Measurements from ENCODE around the gene CHRDL1.

The CHRDL1 gene

GRCh38 chrX:110722135-110722534, 73.5 kb downstream of the CHRDL1 start:
- Mint-ChIP-seq H3K4me1 (no peaks in the 10 kb centered on the region), H3K9me3 (no peaks in the 10 kb centered on the region), H3K27me3 (no peaks in the 10 kb centered on the region), H3K36me3 (no peaks in the 10 kb centered on the region), H3K27ac (no peak overlapping the region), H3K4me3 (no peak overlapping the region)
- DNase-seq, result no peak
- CTCF ChIA-PET, result no interaction called here

DNA sequence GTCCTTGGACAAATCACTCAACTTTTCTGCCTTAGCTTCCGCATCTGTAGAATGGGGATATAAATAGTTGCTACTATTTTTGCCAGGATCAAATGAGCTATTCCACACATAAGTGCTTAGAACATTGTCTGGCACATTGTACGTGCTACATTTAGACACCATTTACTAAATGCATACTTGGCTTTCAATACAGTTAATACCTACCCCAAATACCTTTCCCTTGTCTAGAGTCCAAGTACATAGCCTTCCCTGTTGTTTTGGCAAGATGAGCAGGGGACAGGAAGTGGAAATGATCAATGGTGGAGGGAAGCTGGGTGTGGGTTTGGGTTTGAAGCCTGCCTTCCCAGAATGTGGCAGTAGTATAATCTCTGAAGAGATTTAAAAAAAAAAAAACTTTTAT, 82.0 kb downstream of the CHRDL1 start:
- Mint-ChIP-seq H3K27me3 (no peaks in the 10 kb centered on the region), H3K9me3 (no peaks in the 10 kb centered on the region), H3K4me3 (no peak overlapping the region), H3K36me3 (no peaks in the 10 kb centered on the region), H3K27ac (no peak overlapping the region), H3K4me1 (no peaks in the 10 kb centered on the region)
- no peak for DNase-seq
- CTCF ChIA-PET, result no interaction called here

DNA sequence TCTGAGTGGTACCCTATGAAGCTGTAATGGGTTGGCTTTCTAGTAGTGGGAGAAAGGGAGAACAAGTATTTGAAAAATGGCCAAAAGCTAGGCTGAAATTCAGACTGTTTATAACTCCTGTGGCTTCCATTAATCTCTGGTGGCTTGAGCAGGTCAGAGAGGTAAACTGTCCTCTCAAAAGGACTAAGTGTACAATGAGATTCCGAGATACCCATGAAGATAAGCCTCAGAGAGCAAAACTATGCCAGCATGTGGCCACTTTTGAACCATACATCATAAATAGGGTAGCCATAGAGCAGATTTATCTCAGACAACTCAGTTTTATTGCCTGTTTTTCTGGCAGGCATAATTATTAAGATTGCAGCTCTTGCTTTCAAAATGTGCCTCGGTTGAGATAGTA, 89.2 kb downstream of the CHRDL1 start:
- Mint-ChIP-seq H3K36me3 (no peaks in the 10 kb centered on the region), H3K4me1 (no peaks in the 10 kb centered on the region), H3K27ac (no peak overlapping the region), H3K9me3 (no peaks in the 10 kb centered on the region), H3K27me3 (no peaks in the 10 kb centered on the region), H3K4me3 (no peak overlapping the region)
- no peak for DNase-seq
- CTCF ChIA-PET, result no interaction called here

GRCh38 chrX:110703641-110704040, 92.0 kb downstream of the CHRDL1 start:
- DNase-seq, result no peak
- Mint-ChIP-seq H3K27me3 (no peaks in the 10 kb centered on the region), H3K4me1 (no peaks in the 10 kb centered on the region), H3K36me3 (no peaks in the 10 kb centered on the region), H3K27ac (no peak overlapping the region), H3K9me3 (no peaks in the 10 kb centered on the region), H3K4me3 (no peak overlapping the region)
- CTCF ChIA-PET, result no interaction called here

DNA sequence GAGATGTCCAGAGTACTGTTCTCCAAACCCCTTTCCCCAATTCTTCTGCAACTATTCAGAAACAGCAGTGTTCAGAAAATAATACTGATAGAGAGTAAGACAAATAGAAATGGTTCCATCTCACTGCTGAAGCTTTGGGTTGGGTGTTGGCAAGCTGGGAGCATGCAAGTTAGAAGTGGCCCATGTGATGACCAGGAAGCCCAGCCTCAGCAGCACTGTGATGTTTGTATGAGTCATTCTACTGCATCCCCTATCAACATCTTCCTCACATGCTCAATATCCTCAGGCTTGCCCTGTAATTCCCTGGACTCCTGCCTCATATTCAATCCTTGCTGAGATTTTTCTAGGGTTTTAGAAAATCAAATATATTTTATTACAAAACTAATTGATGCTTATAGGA, 96.5 kb downstream of the CHRDL1 start:
- Mint-ChIP-seq H3K27ac (no peak overlapping the region), H3K27me3 (no peaks in the 10 kb centered on the region), H3K4me3 (no peak overlapping the region), H3K4me1 (no peaks in the 10 kb centered on the region), H3K9me3 (no peaks in the 10 kb centered on the region), H3K36me3 (no peaks in the 10 kb centered on the region)
- DNase-seq, result no peak
- CTCF ChIA-PET, result interaction anchor here (1.2 kb wide), 1 partner anchor 16 kb away, joined by 3 read pairs; no protein-coding TSS in a partner anchor

- Mint-ChIP-seq H3K4me3 (no peak overlapping the region), H3K27ac (no peak overlapping the region), H3K27me3 (no peaks in the 10 kb centered on the region), H3K9me3 (no peaks in the 10 kb centered on the region), H3K36me3 (no peaks in the 10 kb centered on the region), H3K4me1 (no peaks in the 10 kb centered on the region)
- DNase-seq, result no peak
- CTCF ChIA-PET, result no interaction called here
These were observed 96.9 kb downstream of the CHRDL1 start for GRCh38 chrX:110698696-110699095.

DNA sequence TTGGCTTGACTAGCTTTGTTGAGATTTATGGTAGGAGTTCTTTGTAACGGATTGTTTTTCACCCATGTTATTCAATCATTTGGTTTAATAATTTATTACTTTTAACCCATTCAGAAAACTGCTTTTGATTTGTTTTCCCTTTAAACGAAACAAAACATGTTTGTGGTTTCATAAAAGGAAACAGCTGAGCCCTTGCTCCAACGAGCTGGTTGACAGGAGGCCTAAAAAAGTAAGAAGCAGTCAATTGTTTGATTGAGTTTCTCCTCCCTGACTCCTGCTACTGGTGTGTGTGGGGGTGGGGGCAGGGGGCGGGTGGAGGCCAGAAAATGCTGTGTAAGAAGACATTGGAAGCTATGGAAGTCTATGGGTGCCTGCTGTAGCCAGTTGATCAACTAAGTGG, 102.8 kb downstream of the CHRDL1 start:
- DNase-seq, result no peak
- no peaks in the 10 kb centered on the region for H3K36me3 Mint-ChIP-seq
- H3K27ac Mint-ChIP-seq, result no peak overlapping the region
- no peak overlapping the region for H3K4me3 Mint-ChIP-seq
- CTCF ChIA-PET, result no interaction called here
- H3K27me3 Mint-ChIP-seq, result no peaks in the 10 kb centered on the region
- no peaks in the 10 kb centered on the region for H3K4me1 Mint-ChIP-seq
- no peaks in the 10 kb centered on the region for H3K9me3 Mint-ChIP-seq

DNA sequence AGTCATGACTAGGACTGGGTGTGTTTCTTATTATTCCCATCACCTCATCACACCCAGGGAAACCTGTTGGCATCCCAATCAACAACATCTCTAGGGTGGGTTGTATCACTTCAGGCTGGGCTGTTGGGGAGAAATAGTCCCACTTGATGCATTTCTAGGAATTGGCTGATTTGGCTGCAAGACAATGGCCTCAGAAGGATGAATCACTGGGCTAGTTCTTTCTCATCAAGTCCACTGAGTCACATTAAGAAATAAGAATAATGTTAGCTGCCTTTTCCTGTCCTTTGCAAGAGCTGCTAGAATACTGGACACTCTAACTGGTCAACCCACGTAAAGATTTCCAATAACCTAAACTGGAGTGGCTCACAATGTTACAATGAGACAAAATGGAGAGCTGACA, 104.2 kb downstream of the CHRDL1 start:
- Mint-ChIP-seq H3K27ac (no peak overlapping the region), H3K9me3 (no peaks in the 10 kb centered on the region), H3K36me3 (no peaks in the 10 kb centered on the region), H3K27me3 (no peaks in the 10 kb centered on the region), H3K4me1 (no peaks in the 10 kb centered on the region), H3K4me3 (no peak overlapping the region)
- CTCF ChIA-PET, result no interaction called here
- DNase-seq, result no peak

GRCh38 chrX:110684653-110685052, 111.0 kb downstream of the CHRDL1 start:
- CTCF ChIA-PET, result no interaction called here
- Mint-ChIP-seq H3K27ac (no peak overlapping the region), H3K36me3 (no peaks in the 10 kb centered on the region), H3K27me3 (no peaks in the 10 kb centered on the region), H3K4me1 (no peaks in the 10 kb centered on the region), H3K4me3 (no peak overlapping the region), H3K9me3 (no peaks in the 10 kb centered on the region)
- no peak for DNase-seq

- CTCF ChIA-PET, result no interaction called here
- Mint-ChIP-seq H3K4me1 (no peaks in the 10 kb centered on the region), H3K9me3 (no peaks in the 10 kb centered on the region), H3K36me3 (no peaks in the 10 kb centered on the region), H3K4me3 (no peak overlapping the region), H3K27me3 (no peaks in the 10 kb centered on the region), H3K27ac (no peak overlapping the region)
- DNase-seq, result no peak
These were observed 111.7 kb downstream of the CHRDL1 start for GRCh38 chrX:110683925-110684324.

DNA sequence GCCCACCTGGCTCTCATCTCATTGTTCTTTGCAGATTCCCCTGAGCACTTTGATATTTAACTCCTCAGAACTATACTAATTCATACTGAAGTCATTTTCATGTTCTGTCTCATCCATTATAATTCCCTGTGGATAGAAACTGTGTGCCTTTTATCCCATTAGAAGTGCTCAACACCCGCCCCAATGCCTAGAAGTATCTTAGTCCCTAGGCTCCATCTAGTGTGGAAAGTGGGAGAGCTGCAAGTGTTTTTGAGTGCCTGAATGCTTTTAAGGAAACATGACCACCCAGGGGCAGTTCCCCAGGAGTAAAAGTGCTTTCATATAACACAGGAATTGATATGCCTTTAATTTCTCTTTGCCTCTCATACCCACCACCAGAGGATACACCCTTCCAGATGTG, 117.0 kb downstream of the CHRDL1 start:
- Mint-ChIP-seq H3K27ac (no peak overlapping the region), H3K36me3 (no peaks in the 10 kb centered on the region), H3K4me1 (no peaks in the 10 kb centered on the region), H3K9me3 (no peaks in the 10 kb centered on the region), H3K4me3 (no peak overlapping the region), H3K27me3 (no peaks in the 10 kb centered on the region)
- no peak for DNase-seq
- CTCF ChIA-PET, result no interaction called here

GRCh38 chrX:110675886-110676285, 119.7 kb downstream of the CHRDL1 start:
- H3K27ac Mint-ChIP-seq, result no peak overlapping the region
- no peak overlapping the region for H3K4me3 Mint-ChIP-seq
- DNase-seq, result no peak
- H3K27me3 Mint-ChIP-seq, result no peaks in the 10 kb centered on the region
- H3K9me3 Mint-ChIP-seq, result no peaks in the 10 kb centered on the region
- no peaks in the 10 kb centered on the region for H3K4me1 Mint-ChIP-seq
- CTCF ChIA-PET, result interaction anchor here (1.1 kb wide), 1 partner anchor 11 kb away, joined by 4 read pairs; no protein-coding TSS in a partner anchor
- H3K36me3 Mint-ChIP-seq, result no peaks in the 10 kb centered on the region

GRCh38 chrX:110671068-110671803, 124.4 kb downstream of the CHRDL1 start:
- Mint-ChIP-seq H3K36me3 (no peaks in the 10 kb centered on the region), H3K9me3 (no peaks in the 10 kb centered on the region), H3K4me1 (no peaks in the 10 kb centered on the region), H3K27me3 (no peaks in the 10 kb centered on the region), H3K27ac (no peak overlapping the region), H3K4me3 (no peak overlapping the region)
- CTCF ChIA-PET, result no interaction called here
- DNase-seq, result no peak

- no peak for DNase-seq
- Mint-ChIP-seq H3K36me3 (no peaks in the 10 kb centered on the region), H3K27me3 (no peaks in the 10 kb centered on the region), H3K9me3 (no peaks in the 10 kb centered on the region), H3K4me3 (no peak overlapping the region), H3K4me1 (no peaks in the 10 kb centered on the region), H3K27ac (no peak overlapping the region)
- CTCF ChIA-PET, result no interaction called here
These were observed 126.0 kb downstream of the CHRDL1 start for GRCh38 chrX:110669572-110669971.

GRCh38 chrX:110667706-110668105, 127.9 kb downstream of the CHRDL1 start:
- no peaks in the 10 kb centered on the region for H3K4me1 Mint-ChIP-seq
- DNase-seq, result no peak
- H3K36me3 Mint-ChIP-seq, result no peaks in the 10 kb centered on the region
- H3K27me3 Mint-ChIP-seq, result no peaks in the 10 kb centered on the region
- CTCF ChIA-PET, result no interaction called here
- H3K9me3 Mint-ChIP-seq, result no peaks in the 10 kb centered on the region
- no peak overlapping the region for H3K4me3 Mint-ChIP-seq
- no peak overlapping the region for H3K27ac Mint-ChIP-seq

Data from activated naive CD4-positive, alpha-beta T cell treated with anti-CD3 and anti-CD28 coated beads, Interleukin-2, amount 10 ng/mL, durations not matched to agents 7 days and 5 days (primary cell).